Mucosa of rectum (tissue), 2 donors: Measurements from ENCODE around the gene THTPA.
A peak's percentile ranks its signal among the peaks of the same experiment; 100 is the strongest.

Experiments used
- H3K27ac ChIP-seq, 2 donors: one replicate each; pipeline ENCODE4 v1.7.0; 2013; ENCODE audit warnings: inconsistent platforms in 2 of 2, low read depth in 2 of 2, low read length in 2 of 2
- H3K27me3 ChIP-seq, 2 donors: one replicate each; pipeline ENCODE4 v1.7.0; 2013; ENCODE audit warnings: low read length in 2 of 2; ENCODE audit not compliant: control insufficient read depth in 2 of 2, insufficient read depth in 2 of 2
- H3K36me3 ChIP-seq, 2 donors: one replicate each; pipeline ENCODE4 v1.7.0; 2013; ENCODE audit warnings: low read length in 2 of 2; ENCODE audit not compliant: control insufficient read depth in 2 of 2, insufficient read depth in 2 of 2
- H3K4me1 ChIP-seq, 2 donors: one replicate each; pipeline ENCODE4 v1.7.0; 2013; ENCODE audit warnings: low read length in 2 of 2, mild to moderate bottlenecking in 1 of 2; ENCODE audit not compliant: control insufficient read depth in 2 of 2, insufficient read depth in 2 of 2
- H3K4me3 ChIP-seq, 2 donors: one replicate each; pipeline ENCODE4 v1.7.0; 2013; ENCODE audit warnings: low read length in 2 of 2
- H3K9ac ChIP-seq, 2 donors: one replicate each; pipeline ENCODE4 v1.7.0; 2013; ENCODE audit warnings: low read length in 2 of 2, low read depth in 1 of 2, mild to moderate bottlenecking in 1 of 2
- H3K9me3 ChIP-seq, 2 donors: one replicate each; pipeline ENCODE4 v1.7.0; 2013; ENCODE audit warnings: low read length in 2 of 2; ENCODE audit not compliant: control insufficient read depth in 2 of 2
- donor health status: healthy.
- donor health status: Normal muscosa, but diverticular disease.

THTPA gene

GRCh38 chr14:23542261-23542660 is 13.8 kb upstream of the THTPA start:
- no peaks in the 10 kb centered on the region for H3K9me3 ChIP-seq
- no peaks in the 10 kb centered on the region for H3K36me3 ChIP-seq
- peaks cover 0 to 5% of the 10 kb centered on the region in 2 donors for H3K4me1 ChIP-seq
- H3K4me3 ChIP-seq = no peak overlapping the region
- H3K27ac ChIP-seq = no peak overlapping the region
- no peak overlapping the region for H3K9ac ChIP-seq
- no peaks in the 10 kb centered on the region for H3K27me3 ChIP-seq

GRCh38 chr14:23543403-23543802 is 12.7 kb upstream of the THTPA start:
- Histone ChIP-seq H3K36me3 (no peaks in the 10 kb centered on the region), H3K9me3 (no peaks in the 10 kb centered on the region)

GRCh38 chr14:23544511-23545447 is 11.3 kb upstream of the THTPA start:
- H3K9me3 ChIP-seq = no peaks in the 10 kb centered on the region
- H3K27ac ChIP-seq = no peak overlapping the region
- H3K4me3 ChIP-seq = no peak overlapping the region
- no peaks in the 10 kb centered on the region for H3K36me3 ChIP-seq
- H3K27me3 ChIP-seq = no peaks in the 10 kb centered on the region
- no peak overlapping the region for H3K9ac ChIP-seq
- peaks cover 0 to 5% of the 10 kb centered on the region in 2 donors for H3K4me1 ChIP-seq

More at GRCh38 chr14:23543403-23543802, 12.7 kb upstream of the THTPA start:
- no peak overlapping the region for H3K9ac ChIP-seq
- H3K27me3 ChIP-seq = no peaks in the 10 kb centered on the region
- H3K27ac ChIP-seq = no peak overlapping the region
- H3K4me1 ChIP-seq = peaks cover 0 to 5% of the 10 kb centered on the region in 2 donors
- no peak overlapping the region for H3K4me3 ChIP-seq

GRCh38 chr14:23545740-23546365 is 10.2 kb upstream of the THTPA start:
- Histone ChIP-seq H3K27me3 (peaks cover 0 to 2% of the 10 kb centered on the region in 2 donors), H3K4me1 (peaks cover 0 to 5% of the 10 kb centered on the region in 2 donors), H3K4me3 (no peak overlapping the region), H3K9me3 (no peaks in the 10 kb centered on the region), H3K36me3 (no peaks in the 10 kb centered on the region), H3K27ac (no peak overlapping the region), H3K9ac (no peak overlapping the region)

GRCh38 chr14:23546450-23547035 is 9.5 kb upstream of the THTPA start:
- no peaks in the 10 kb centered on the region for H3K9me3 ChIP-seq
- peaks cover 0 to 2% of the 10 kb centered on the region in 2 donors for H3K27me3 ChIP-seq
- H3K4me1 ChIP-seq = peaks cover 0 to 5% of the 10 kb centered on the region in 2 donors
- H3K27ac ChIP-seq = no peak overlapping the region
- H3K36me3 ChIP-seq = no peaks in the 10 kb centered on the region
- H3K9ac ChIP-seq = no peak overlapping the region
- H3K4me3 ChIP-seq = no peak overlapping the region

- no peaks in the 10 kb centered on the region for H3K9me3 ChIP-seq
- H3K4me1 ChIP-seq = peaks cover 3 to 5% of the 10 kb centered on the region in 2 donors
- H3K4me3 ChIP-seq = no peak overlapping the region
- no peak overlapping the region for H3K27ac ChIP-seq
- H3K9ac ChIP-seq = no peak overlapping the region
- H3K36me3 ChIP-seq = no peaks in the 10 kb centered on the region
- H3K27me3 ChIP-seq = peaks cover 0 to 2% of the 10 kb centered on the region in 2 donors
These were observed 8.1 kb upstream of the THTPA start for GRCh38 chr14:23547924-23548323.

GRCh38 chr14:23548351-23549318 is 7.4 kb upstream of the THTPA start:
- no peak overlapping the region for H3K4me3 ChIP-seq
- H3K36me3 ChIP-seq = no peaks in the 10 kb centered on the region
- peaks cover 0 to 2% of the 10 kb centered on the region in 2 donors for H3K27me3 ChIP-seq
- no peak overlapping the region for H3K9ac ChIP-seq
- no peaks in the 10 kb centered on the region for H3K9me3 ChIP-seq
- H3K27ac ChIP-seq = no peak overlapping the region
- peaks cover 3 to 5% of the 10 kb centered on the region in 2 donors for H3K4me1 ChIP-seq

GRCh38 chr14:23550131-23550811 is 5.8 kb upstream of the THTPA start:
- Histone ChIP-seq H3K36me3 (no peaks in the 10 kb centered on the region), H3K9me3 (no peaks in the 10 kb centered on the region), H3K9ac (peak overlapping the region in 1 of 2 donors; percentile 63), H3K27me3 (peaks cover 0 to 2% of the 10 kb centered on the region in 2 donors), H3K4me3 (peak overlapping the region; percentile 84 to 86), H3K4me1 (peaks cover 0 to 3% of the 10 kb centered on the region in 2 donors), H3K27ac (no peak overlapping the region)

GRCh38 chr14:23550812-23551265 is 5.2 kb upstream of the THTPA start:
- peak overlapping the region; percentile 84 to 86 for H3K4me3 ChIP-seq
- no peak overlapping the region for H3K27ac ChIP-seq
- H3K4me1 ChIP-seq = peaks cover 0 to 3% of the 10 kb centered on the region in 2 donors
- peak overlapping the region in 1 of 2 donors; percentile 63 for H3K9ac ChIP-seq
- H3K27me3 ChIP-seq = peaks cover 0 to 2% of the 10 kb centered on the region in 2 donors
- H3K9me3 ChIP-seq = no peaks in the 10 kb centered on the region
- H3K36me3 ChIP-seq = no peaks in the 10 kb centered on the region
